Fibroblast of peridontal ligament (primary cell): Measurements from ENCODE around the gene TCOF1.

Source experiments
- DNase-seq: peaks from one replicate; pipeline ENCODE4 v3.0.0-alpha.2; 2010; ENCODE audit errors: extremely low read depth

Gene TCOF1

GRCh38 chr5:150428106-150428876, 70.8 kb downstream of the TCOF1 start:
- DNase-seq = no peak

- no peak for DNase-seq
Observed at GRCh38 chr5:150428978-150429377, 71.5 kb downstream of the TCOF1 start.

GRCh38 chr5:150429410-150429873, 71.9 kb downstream of the TCOF1 start:
- DNase-seq = no peak

- no peak for DNase-seq
Observed at GRCh38 chr5:150431048-150431447, 73.6 kb downstream of the TCOF1 start.

GRCh38 chr5:150431574-150431973, 74.1 kb downstream of the TCOF1 start:
- DNase-seq = no peak

GRCh38 chr5:150434464-150434863, 77.0 kb downstream of the TCOF1 start:
- DNase-seq = peak; percentile 96

- peak; percentile 90 for DNase-seq
Observed at GRCh38 chr5:150436141-150436680, 78.7 kb downstream of the TCOF1 start.

GRCh38 chr5:150438873-150439546, 81.5 kb downstream of the TCOF1 start:
- no peak for DNase-seq

GRCh38 chr5:150440948-150441812, 83.7 kb downstream of the TCOF1 start:
- DNase-seq = no peak

GRCh38 chr5:150441813-150442698, 84.6 kb downstream of the TCOF1 start:
- no peak for DNase-seq

- no peak for DNase-seq
Observed at GRCh38 chr5:150442699-150443080, 85.2 kb downstream of the TCOF1 start.

GRCh38 chr5:150443242-150444075, 86.0 kb downstream of the TCOF1 start:
- no peak for DNase-seq

- no peak for DNase-seq
Observed at GRCh38 chr5:150444770-150445169, 87.3 kb downstream of the TCOF1 start.

GRCh38 chr5:150446088-150446487, 88.6 kb downstream of the TCOF1 start:
- DNase-seq = no peak

GRCh38 chr5:150446583-150446982, 89.1 kb downstream of the TCOF1 start:
- DNase-seq = no peak

GRCh38 chr5:150447188-150447587, 89.7 kb downstream of the TCOF1 start:
- DNase-seq = no peak

- DNase-seq = no peak
Observed at GRCh38 chr5:150448334-150448733, 90.8 kb downstream of the TCOF1 start.

GRCh38 chr5:150448952-150449516, 91.5 kb downstream of the TCOF1 start:
- no peak for DNase-seq
